HPDE6-E6E7 (cell line): ENCODE measurements around the gene CCT8L2.
"Not testable (repeated sequence)": the region's sequence is repeated elsewhere in the genome, so short reads cannot be mapped to it uniquely, and the experiment has no call there.

Experiments used
- DNase-seq: peaks from one replicate; pipeline ENCODE4 v3.0.0; 2011; ENCODE audit warnings: missing footprints; ENCODE audit errors: extremely low spot score

CCT8L2 gene

DNA sequence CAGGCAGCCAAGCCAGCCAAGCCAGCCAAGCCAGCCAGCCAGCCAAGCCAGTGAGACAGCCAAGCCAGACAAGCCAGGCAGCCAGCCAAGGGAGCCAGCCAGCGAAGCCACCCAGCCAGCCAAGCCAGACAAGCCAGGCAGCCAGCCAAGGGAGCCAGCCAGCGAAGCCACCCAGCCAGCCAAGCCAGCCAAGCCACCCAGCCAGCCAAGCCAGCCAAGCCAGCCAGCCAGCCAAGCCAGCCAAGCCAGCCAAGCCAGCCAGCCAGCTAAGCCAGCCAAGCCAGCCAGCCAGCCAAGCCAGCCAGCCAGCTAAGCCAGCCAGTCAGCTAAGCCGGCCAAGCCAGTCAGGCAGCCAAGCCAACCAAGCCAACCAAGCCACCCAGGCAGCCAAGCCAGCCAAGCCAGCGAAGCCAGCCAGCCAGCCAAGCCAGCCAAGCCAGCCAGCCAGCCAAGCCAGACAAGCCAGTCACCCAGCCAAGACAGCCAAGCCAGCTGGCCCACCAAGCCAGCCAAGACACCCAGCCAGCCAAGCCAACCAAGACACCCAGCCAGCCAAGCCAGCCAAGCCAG, 34.1 kb downstream of the CCT8L2 start:
- not testable (repeated sequence) for DNase-seq

DNA sequence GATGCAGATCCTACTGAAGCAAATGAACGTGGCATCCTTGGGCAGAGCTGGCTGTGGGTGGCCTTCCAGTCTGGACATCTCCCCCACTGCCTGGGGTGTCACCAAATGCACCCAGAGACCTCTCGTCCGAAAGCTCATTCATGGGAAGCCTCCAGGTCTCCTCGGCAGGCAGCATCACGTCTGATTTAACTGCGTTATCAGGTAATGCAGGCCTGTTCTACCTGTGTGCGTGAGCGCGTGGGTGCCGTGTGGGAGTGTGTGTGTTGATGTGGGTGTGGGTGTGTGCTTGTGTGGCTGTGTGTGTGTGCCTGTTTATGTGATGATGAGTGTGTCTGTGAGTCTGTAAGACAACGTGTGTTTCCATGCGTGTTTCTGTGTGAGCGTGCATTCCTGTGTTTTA, 35.1 kb downstream of the CCT8L2 start:
- DNase-seq, result not testable (repeated sequence)

DNA sequence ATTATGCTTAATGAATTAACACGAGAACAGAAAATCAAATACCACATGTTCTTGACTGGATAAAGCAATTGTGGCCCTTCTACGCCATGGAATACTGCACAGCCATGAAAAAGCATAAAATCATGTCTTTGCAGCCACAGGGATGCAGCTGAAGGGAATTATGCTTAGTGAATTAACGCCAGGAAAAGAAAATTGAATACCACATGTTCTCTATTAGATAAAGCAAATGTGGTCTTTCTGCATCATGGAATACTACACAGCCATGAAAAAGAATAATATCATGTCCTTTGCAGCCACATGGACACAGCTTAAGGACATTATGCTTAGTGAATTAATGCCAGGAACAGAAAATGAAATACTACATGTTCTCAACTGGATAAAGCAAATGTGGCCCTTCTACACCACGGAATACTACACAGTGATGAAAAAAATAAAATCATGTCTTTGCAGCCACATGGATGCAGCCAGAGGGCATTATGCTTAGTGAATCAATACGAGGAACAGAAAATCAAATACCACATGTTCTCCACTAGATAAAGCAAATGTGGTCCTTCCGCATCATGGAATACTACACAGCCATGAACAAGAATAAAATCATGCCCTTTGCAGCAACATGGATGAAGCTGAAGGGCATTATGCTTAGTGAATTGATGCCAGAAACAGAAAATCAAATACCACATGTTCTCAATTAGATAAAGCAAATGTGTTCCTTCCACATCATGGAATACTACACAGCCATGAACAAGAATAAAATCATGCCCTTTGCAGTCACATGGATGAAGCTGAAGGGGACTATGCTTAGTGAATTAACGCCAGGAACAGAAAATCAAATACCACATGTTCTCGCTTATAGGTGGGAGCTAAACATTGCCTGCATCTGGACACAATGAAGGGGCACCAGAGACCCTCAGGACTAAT, 37.3 kb downstream of the CCT8L2 start:
- DNase-seq, result not testable (repeated sequence)

DNA sequence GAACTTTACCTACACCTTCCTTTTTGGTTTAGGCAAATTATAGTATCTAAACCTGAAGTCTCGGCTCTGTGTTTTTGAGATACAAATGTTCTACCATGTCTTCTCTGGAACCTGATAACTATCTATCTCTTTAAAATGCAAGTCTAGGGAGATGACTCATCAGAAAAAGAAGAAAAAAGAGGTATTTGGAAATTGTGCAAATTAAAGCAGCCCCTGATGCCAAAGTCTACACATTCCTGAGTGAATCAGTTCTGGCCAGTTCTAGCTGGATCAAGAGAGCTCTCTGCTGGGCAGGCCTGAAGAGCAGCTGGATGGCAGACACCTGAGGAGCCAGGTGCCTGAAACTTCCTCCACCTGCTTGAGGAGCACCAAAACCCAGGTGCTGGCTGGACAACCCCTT, 49.3 kb downstream of the CCT8L2 start:
- not testable (repeated sequence) for DNase-seq
